Adrenal gland (tissue), 5 donors: ENCODE measurements around the gene MYL9.

Experiments
- CTCF ChIP-seq, 6 experiments: fragments of 450-650 bp in 4 of 6; fragments of 200-600 bp in 2 of 6; sonication (generic) in 1 of 6; IDR thresholded peaks; 1 replicate in 5 of 6; 2 replicates in 1 of 6; pipeline versions ENCODE4 v1.5.1 to v1.8.0; 2016 to 2021; ENCODE audit warnings: antibody characterized with exemption in 6 of 6, mild to moderate bottlenecking in 2 of 6, moderate library complexity in 1 of 6
- POLR2A ChIP-seq, 2 donors: fragments of 450-650 bp; IDR thresholded peaks; one replicate each; pipeline ENCODE4 v1.6.1; 2017; ENCODE audit warnings: antibody characterized with exemption in 2 of 2, mild to moderate bottlenecking in 2 of 2, moderate library complexity in 1 of 2
- donor health status: DM: no; HTN: no; CAD: no.

GRCh38 chr20:36542516-36543183 is 1.3 kb downstream of the MYL9 start:
- TF ChIP-seq CTCF (IDR thresholded peaks at IDR 0.05) = no peak
- TF ChIP-seq POLR2A (IDR thresholded peaks at IDR 0.05) = no peak
